ENCODE measurements around the gene SLC6A5.

Gene SLC6A5

GRCh38 chr11:20672575-20672974 lies 73.2 kb downstream of the SLC6A5 start:
- POLR2A ChIA-PET: no interaction called here
- Histone ChIP-seq H3K9me3 (ENCODE audit: control insufficient read depth, insufficient read depth, low read depth, low read length) (no peaks in the 10 kb centered on the region), H3K36me3 (ENCODE audit: control insufficient read depth in 2 of 2, insufficient read depth in 1 of 2, low read length in 2 of 2) (no peaks in the 10 kb centered on the region), H3K4me1 (ENCODE audit: control insufficient read depth, insufficient read depth, low read length) (no peaks in the 10 kb centered on the region; the same call in 1 of the 2 replicates), H3K27ac (ENCODE audit: extremely low read depth, low read depth, low read length) (no peak overlapping the region), H3K4me3 (ENCODE audit: low read depth, low read length) (no peak overlapping the region)
- TF ChIP-seq, protein P1, sequence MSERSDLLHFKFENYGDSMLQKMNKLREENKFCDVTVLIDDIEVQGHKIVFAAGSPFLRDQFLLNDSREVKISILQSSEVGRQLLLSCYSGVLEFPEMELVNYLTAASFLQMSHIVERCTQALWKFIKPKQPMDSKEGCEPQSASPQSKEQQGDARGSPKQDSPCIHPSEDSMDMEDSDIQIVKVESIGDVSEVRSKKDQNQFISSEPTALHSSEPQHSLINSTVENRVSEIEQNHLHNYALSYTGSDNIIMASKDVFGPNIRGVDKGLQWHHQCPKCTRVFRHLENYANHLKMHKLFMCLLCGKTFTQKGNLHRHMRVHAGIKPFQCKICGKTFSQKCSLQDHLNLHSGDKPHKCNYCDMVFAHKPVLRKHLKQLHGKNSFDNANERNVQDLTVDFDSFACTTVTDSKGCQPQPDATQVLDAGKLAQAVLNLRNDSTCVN (tag by site-specific recombination; optimal IDR thresholded peaks at IDR 0.05): no peak
- TF ChIP-seq ZNF654 (tag by site-specific recombination; IDR thresholded peaks at IDR 0.05; ENCODE audit: low read depth): peak; percentile 40
- TF ChIP-seq ZNF362 (tag by site-specific recombination; IDR thresholded peaks at IDR 0.05): no peak
- CTCF ChIA-PET: interaction anchor here (0.6 to 3.9 kb wide), 11 partner anchors 8 to 405 kb away, joined by 3 to 25 read pairs (median 3); no protein-coding TSS in a partner anchor

GRCh38 chr11:20676658-20677057 lies 77.2 kb downstream of the SLC6A5 start:
- Histone ChIP-seq H3K27ac (ENCODE audit: extremely low read depth, low read depth, low read length) (no peak overlapping the region), H3K9me3 (ENCODE audit: control insufficient read depth, insufficient read depth, low read depth, low read length) (no peaks in the 10 kb centered on the region), H3K4me3 (ENCODE audit: low read depth, low read length) (no peak overlapping the region), H3K4me1 (ENCODE audit: control insufficient read depth, insufficient read depth, low read length) (no peaks in the 10 kb centered on the region), H3K36me3 (ENCODE audit: control insufficient read depth in 2 of 2, insufficient read depth in 1 of 2, low read length in 2 of 2) (no peaks in the 10 kb centered on the region)
- POLR2A ChIA-PET: no interaction called here
- TF ChIP-seq ZNF701 (tag by site-specific recombination; IDR thresholded peaks at IDR 0.05): no peak
- no peak for TF ChIP-seq KLF7 (tag by site-specific recombination; IDR thresholded peaks at IDR 0.05; ENCODE audit: borderline replicate concordance)
- no peak for TF ChIP-seq ZNF549 (tag by site-specific recombination; IDR thresholded peaks at IDR 0.05)
- TF ChIP-seq, protein P2, sequence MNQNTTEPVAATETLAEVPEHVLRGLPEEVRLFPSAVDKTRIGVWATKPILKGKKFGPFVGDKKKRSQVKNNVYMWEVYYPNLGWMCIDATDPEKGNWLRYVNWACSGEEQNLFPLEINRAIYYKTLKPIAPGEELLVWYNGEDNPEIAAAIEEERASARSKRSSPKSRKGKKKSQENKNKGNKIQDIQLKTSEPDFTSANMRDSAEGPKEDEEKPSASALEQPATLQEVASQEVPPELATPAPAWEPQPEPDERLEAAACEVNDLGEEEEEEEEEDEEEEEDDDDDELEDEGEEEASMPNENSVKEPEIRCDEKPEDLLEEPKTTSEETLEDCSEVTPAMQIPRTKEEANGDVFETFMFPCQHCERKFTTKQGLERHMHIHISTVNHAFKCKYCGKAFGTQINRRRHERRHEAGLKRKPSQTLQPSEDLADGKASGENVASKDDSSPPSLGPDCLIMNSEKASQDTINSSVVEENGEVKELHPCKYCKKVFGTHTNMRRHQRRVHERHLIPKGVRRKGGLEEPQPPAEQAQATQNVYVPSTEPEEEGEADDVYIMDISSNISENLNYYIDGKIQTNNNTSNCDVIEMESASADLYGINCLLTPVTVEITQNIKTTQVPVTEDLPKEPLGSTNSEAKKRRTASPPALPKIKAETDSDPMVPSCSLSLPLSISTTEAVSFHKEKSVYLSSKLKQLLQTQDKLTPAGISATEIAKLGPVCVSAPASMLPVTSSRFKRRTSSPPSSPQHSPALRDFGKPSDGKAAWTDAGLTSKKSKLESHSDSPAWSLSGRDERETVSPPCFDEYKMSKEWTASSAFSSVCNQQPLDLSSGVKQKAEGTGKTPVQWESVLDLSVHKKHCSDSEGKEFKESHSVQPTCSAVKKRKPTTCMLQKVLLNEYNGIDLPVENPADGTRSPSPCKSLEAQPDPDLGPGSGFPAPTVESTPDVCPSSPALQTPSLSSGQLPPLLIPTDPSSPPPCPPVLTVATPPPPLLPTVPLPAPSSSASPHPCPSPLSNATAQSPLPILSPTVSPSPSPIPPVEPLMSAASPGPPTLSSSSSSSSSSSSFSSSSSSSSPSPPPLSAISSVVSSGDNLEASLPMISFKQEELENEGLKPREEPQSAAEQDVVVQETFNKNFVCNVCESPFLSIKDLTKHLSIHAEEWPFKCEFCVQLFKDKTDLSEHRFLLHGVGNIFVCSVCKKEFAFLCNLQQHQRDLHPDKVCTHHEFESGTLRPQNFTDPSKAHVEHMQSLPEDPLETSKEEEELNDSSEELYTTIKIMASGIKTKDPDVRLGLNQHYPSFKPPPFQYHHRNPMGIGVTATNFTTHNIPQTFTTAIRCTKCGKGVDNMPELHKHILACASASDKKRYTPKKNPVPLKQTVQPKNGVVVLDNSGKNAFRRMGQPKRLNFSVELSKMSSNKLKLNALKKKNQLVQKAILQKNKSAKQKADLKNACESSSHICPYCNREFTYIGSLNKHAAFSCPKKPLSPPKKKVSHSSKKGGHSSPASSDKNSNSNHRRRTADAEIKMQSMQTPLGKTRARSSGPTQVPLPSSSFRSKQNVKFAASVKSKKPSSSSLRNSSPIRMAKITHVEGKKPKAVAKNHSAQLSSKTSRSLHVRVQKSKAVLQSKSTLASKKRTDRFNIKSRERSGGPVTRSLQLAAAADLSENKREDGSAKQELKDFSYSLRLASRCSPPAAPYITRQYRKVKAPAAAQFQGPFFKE (tag by site-specific recombination; IDR thresholded peaks at IDR 0.05; ENCODE audit: borderline replicate concordance): no peak
- no peak for TF ChIP-seq ZBTB7A (tag by site-specific recombination; IDR thresholded peaks at IDR 0.05; ENCODE audit: low read depth)
- no peak for TF ChIP-seq ZNF341 (tag by site-specific recombination; IDR thresholded peaks at IDR 0.05; ENCODE audit: low read depth)
- TF ChIP-seq ZNF366 (tag by site-specific recombination; conservative IDR thresholded peaks at IDR 0.05): no peak
- no peak for TF ChIP-seq ZNF248 (tag by site-specific recombination; IDR thresholded peaks at IDR 0.05)
- TF ChIP-seq HIC1 (tag by site-specific recombination; IDR thresholded peaks at IDR 0.05): no peak
- CTCF ChIA-PET: no interaction called here
